ENCODE results near the gene KRT78.

KRT78 gene

GRCh38 chr12:52825961-52826360, 22.8 kb downstream of the KRT78 start:
- TF ChIP-seq CTCF (IDR thresholded peaks at IDR 0.05; ENCODE audit: borderline replicate concordance, control extremely low read depth, extremely low read depth, insufficient read depth, missing control alignments): no peak
- in situ Hi-C loops (cut with MboI; ENCODE audit: low sequenced_read_pairs, unreplicated experiment): no loop called here
- DNase-seq (ENCODE audit: low spot score): no peak

GRCh38 chr12:52824741-52825410, 23.9 kb downstream of the KRT78 start:
- in situ Hi-C loops (cut with MboI; ENCODE audit: low sequenced_read_pairs, unreplicated experiment): no loop called here
- DNase-seq (ENCODE audit: low spot score): no peak
- TF ChIP-seq CTCF (IDR thresholded peaks at IDR 0.05; ENCODE audit: borderline replicate concordance, control extremely low read depth, extremely low read depth, insufficient read depth, missing control alignments): no peak

- no peak for DNase-seq (ENCODE audit: low spot score)
- no peak for TF ChIP-seq CTCF (IDR thresholded peaks at IDR 0.05; ENCODE audit: borderline replicate concordance, control extremely low read depth, extremely low read depth, insufficient read depth, missing control alignments)
- in situ Hi-C loops (cut with MboI; ENCODE audit: low sequenced_read_pairs, unreplicated experiment): no loop called here
Observed at GRCh38 chr12:52823761-52824450, 24.9 kb downstream of the KRT78 start.

GRCh38 chr12:52822771-52823510, 25.9 kb downstream of the KRT78 start:
- no peak for DNase-seq (ENCODE audit: low spot score)
- in situ Hi-C loops (cut with MboI; ENCODE audit: low sequenced_read_pairs, unreplicated experiment): no loop called here
- no peak for TF ChIP-seq CTCF (IDR thresholded peaks at IDR 0.05; ENCODE audit: borderline replicate concordance, control extremely low read depth, extremely low read depth, insufficient read depth, missing control alignments)

- DNase-seq (ENCODE audit: low spot score): no peak
- in situ Hi-C loops (cut with MboI; ENCODE audit: low sequenced_read_pairs, unreplicated experiment): no loop called here
Observed at GRCh38 chr12:52821826-52822660, 26.8 kb downstream of the KRT78 start.

More at GRCh38 chr12:52821826-52822660, 26.8 kb downstream of the KRT78 start:
- TF ChIP-seq CTCF (IDR thresholded peaks at IDR 0.05; ENCODE audit: borderline replicate concordance, control extremely low read depth, extremely low read depth, insufficient read depth, missing control alignments): no peak

Data from GM13976 (cell line).